OCI-LY1 (cell line): ENCODE results near the gene CACNB2.

Source experiments
- H2AFZ ChIP-seq: fragments of 200-600 bp; sonication (generic), shearing (Covaris generic); 2 replicates; pipeline ENCODE4 v1.6.0; 2014; ENCODE audit warnings: antibody characterized with exemption, mild to moderate bottlenecking, low read length
- H3F3A ChIP-seq: fragments of 200-600 bp; sonication (generic), shearing (Covaris generic); 2 replicates; pipeline ENCODE4 v1.6.0; 2014; ENCODE audit warnings: mild to moderate bottlenecking, antibody characterized with exemption, low read length, moderate library complexity; ENCODE audit not compliant: insufficient read depth
- H3K27ac ChIP-seq: fragments of 200-600 bp; sonication (generic); 2 replicates; pipeline ENCODE4 v1.5.1; 2014; ENCODE audit warnings: low read length, mixed run types, mild to moderate bottlenecking, low read depth; ENCODE audit not compliant: poor library complexity, severe bottlenecking
- H3K27me3 ChIP-seq: fragments of 200-600 bp; sonication (generic); 2 replicates; pipeline ENCODE4 v1.6.0; 2014; ENCODE audit warnings: antibody characterized with exemption, mild to moderate bottlenecking, low read length, moderate library complexity; ENCODE audit not compliant: insufficient read depth
- H3K36me3 ChIP-seq: fragments of 200-600 bp; sonication (generic); 2 replicates; pipeline ENCODE4 v1.6.1; 2014; ENCODE audit warnings: mild to moderate bottlenecking, antibody characterized with exemption, low read length, moderate library complexity, mixed read lengths; ENCODE audit not compliant: insufficient read depth
- H3K4me1 ChIP-seq: fragments of 200-600 bp; sonication (generic); 2 replicates; pipeline ENCODE4 v1.5.1; 2014; ENCODE audit warnings: mild to moderate bottlenecking, low read length, moderate library complexity; ENCODE audit not compliant: insufficient read depth, severe bottlenecking
- H3K4me2 ChIP-seq: fragments of 200-600 bp; sonication (generic), shearing (Covaris generic); 2 replicates; pipeline ENCODE4 v1.6.1; 2014; ENCODE audit warnings: low read length
- H3K4me3 ChIP-seq: fragments of 200-600 bp; sonication (generic); 2 replicates; pipeline ENCODE4 v1.5.1; 2014; ENCODE audit warnings: low read length, low read depth, mild to moderate bottlenecking, mixed read lengths; ENCODE audit not compliant: poor library complexity, severe bottlenecking
- H3K79me2 ChIP-seq: fragments of 200-600 bp; shearing (Covaris generic); 2 replicates; pipeline ENCODE4 v1.6.1; 2016; ENCODE audit warnings: mixed run types, low read length, mixed read lengths; ENCODE audit not compliant: insufficient read depth
- H3K9ac ChIP-seq: fragments of 200-600 bp; sonication (generic), shearing (Covaris generic); 2 replicates; pipeline ENCODE4 v1.6.1; 2014; ENCODE audit warnings: mild to moderate bottlenecking, low read length, mixed read lengths
- H3K9me2 ChIP-seq: fragments of 200-600 bp; sonication (generic), shearing (Covaris generic); 2 replicates; pipeline ENCODE4 v1.6.1; 2014; ENCODE audit warnings: low read depth, mild to moderate bottlenecking, low read length, mixed read lengths
- H3K9me3 ChIP-seq: fragments of 200-600 bp; shearing (Covaris generic); 2 replicates; pipeline ENCODE4 v1.6.1; 2014; ENCODE audit warnings: low read length, mixed read lengths
- H4K20me1 ChIP-seq: fragments of 200-600 bp; sonication (generic), shearing (Covaris generic); 2 replicates; pipeline ENCODE4 v1.6.0; 2016; ENCODE audit warnings: mild to moderate bottlenecking, low read length; ENCODE audit not compliant: insufficient read depth
- CTCF ChIP-seq: fragments of 200-600 bp; sonication (generic), shearing (Covaris generic); IDR thresholded peaks from 2 replicates; pipeline ENCODE4 v1.5.1; 2017; ENCODE audit warnings: mild to moderate bottlenecking, antibody characterized with exemption, low read length, moderate library complexity, mixed read lengths
- EZH2 ChIP-seq: fragments of 200-600 bp; sonication (generic), shearing (Covaris generic); IDR thresholded peaks from 2 replicates; pipeline ENCODE4 v1.8.0; 2017; ENCODE audit warnings: borderline replicate concordance, mixed run types, mild to moderate bottlenecking, antibody characterized with exemption, low read length, moderate library complexity, mixed read lengths

Gene CACNB2

DNA sequence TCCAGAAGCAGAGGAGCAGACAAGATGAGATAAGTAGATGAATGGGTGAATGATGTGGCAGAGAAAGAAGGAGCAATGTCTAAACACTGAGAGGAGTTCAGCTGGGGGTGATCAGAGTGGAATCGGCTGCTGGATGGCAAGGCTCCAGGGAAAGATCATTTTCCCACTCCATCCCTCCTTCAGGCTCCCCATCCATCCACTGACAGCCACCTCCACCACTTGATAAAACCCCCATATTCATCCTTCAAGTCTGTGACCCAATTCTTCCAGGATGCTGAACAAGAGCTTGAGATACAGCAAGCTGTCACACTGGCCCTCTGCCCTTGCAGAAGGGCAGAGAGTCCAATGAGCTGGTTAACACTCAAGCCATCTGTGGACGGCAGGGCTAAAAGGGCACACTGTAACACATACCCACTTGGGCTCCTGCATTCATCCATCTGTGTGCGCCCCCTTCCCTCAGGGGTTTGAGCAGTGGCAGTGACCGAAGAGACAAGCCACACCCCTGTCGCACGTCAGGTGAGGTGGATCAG lies 30.8 kb upstream of the CACNB2 start:
- H3K9me3 ChIP-seq = no peaks in the 10 kb centered on the region
- H3K79me2 ChIP-seq = no peaks in the 10 kb centered on the region
- TF ChIP-seq EZH2 (no peak), CTCF (no peak)
- no peak overlapping the region for H3K27ac ChIP-seq
- no peak overlapping the region for H2AFZ ChIP-seq
- H3F3A ChIP-seq = no peaks in the 10 kb centered on the region
- no peaks in the 10 kb centered on the region for H3K27me3 ChIP-seq
- H3K4me1 ChIP-seq = no peaks in the 10 kb centered on the region
- no peaks in the 10 kb centered on the region for H3K9me2 ChIP-seq
- H3K4me2 ChIP-seq = no peak overlapping the region
- no peaks in the 10 kb centered on the region for H4K20me1 ChIP-seq
- no peak overlapping the region for H3K4me3 ChIP-seq
- H3K36me3 ChIP-seq = no peaks in the 10 kb centered on the region
- H3K9ac ChIP-seq = no peak overlapping the region

GRCh38 chr10:18113881-18114280 lies 26.3 kb upstream of the CACNB2 start:
- Histone ChIP-seq H3K9me3 (no peaks in the 10 kb centered on the region), H4K20me1 (no peaks in the 10 kb centered on the region), H3K27me3 (no peaks in the 10 kb centered on the region), H3K27ac (no peak overlapping the region), H2AFZ (no peak overlapping the region), H3K4me2 (no peak overlapping the region), H3F3A (no peaks in the 10 kb centered on the region), H3K79me2 (no peaks in the 10 kb centered on the region), H3K4me3 (no peak overlapping the region), H3K4me1 (no peaks in the 10 kb centered on the region), H3K9me2 (no peaks in the 10 kb centered on the region), H3K36me3 (no peaks in the 10 kb centered on the region), H3K9ac (no peak overlapping the region)
- TF ChIP-seq EZH2 (no peak), CTCF (no peak)

DNA sequence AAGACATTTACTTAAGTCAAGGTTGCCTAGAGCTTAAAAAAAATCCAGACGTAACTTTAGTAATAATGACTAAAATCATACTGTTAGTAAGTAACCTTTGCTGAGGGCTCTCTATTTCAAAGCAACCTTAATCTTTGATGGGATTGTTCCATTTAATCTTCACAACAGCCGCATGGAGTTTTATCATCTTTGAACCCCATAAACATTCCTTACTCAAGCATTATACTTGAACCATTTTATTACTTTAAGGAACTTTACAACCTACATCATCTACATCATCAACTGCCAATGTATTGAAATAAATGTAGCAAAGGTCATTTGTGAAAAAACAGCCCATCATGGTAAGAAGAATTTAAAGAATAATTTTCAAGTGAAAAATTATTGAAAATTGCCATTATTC lies 22.9 kb upstream of the CACNB2 start:
- Histone ChIP-seq H4K20me1 (no peaks in the 10 kb centered on the region), H3K4me3 (no peak overlapping the region), H3K4me1 (no peaks in the 10 kb centered on the region), H3K79me2 (no peaks in the 10 kb centered on the region), H3F3A (no peaks in the 10 kb centered on the region), H3K9me2 (no peaks in the 10 kb centered on the region), H3K9me3 (no peaks in the 10 kb centered on the region), H2AFZ (no peak overlapping the region), H3K4me2 (no peak overlapping the region), H3K36me3 (no peaks in the 10 kb centered on the region), H3K27ac (no peak overlapping the region), H3K27me3 (no peaks in the 10 kb centered on the region), H3K9ac (no peak overlapping the region)
- no peak for TF ChIP-seq CTCF
- TF ChIP-seq EZH2 = no peak
